Measurements from ENCODE around the gene ABCF2.

The ABCF2 gene

DNA sequence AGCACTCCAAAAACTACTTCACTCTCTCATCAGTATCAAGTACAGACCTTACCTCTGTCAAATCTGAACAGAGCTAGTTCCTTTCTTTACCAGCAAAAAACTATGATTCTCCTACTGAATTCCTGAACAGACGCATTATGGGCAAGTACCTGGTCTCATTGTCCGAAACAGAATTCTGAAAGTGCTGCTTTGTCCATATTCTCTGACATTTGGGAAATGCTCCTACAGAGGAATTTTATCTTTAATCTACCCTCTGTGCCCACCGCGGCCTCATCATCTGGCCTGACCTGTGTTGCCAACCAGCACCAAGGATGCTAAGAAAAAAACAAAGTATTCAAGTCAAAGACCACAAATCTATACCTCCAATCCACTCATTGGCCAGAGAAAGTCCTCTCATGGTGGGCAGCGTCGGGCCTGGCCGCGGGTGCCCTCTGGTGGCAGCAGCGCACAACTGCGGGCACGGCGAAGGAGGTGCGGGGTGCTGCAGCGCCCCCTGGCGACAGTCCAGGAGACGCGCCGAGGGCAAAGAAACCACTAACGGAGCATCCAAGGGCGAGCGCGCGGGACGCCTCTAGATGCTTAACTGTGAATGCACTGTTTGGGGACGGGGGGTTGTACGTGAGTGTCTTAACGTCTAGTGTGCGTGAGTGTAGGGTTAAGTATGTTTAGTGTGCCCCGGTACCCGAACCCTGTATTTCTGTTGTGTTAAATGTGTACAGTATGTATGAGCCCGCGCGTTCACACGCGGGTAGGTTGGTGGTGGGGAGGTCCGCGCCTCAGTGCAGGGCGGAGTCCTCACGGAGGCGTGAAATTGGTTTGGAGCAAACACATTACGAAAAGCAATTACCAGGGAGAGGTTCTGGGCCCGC is 54.5 kb downstream of the ABCF2 start:
- H3K9me3 Mint-ChIP-seq, result no peaks in the 10 kb centered on the region
- H3K27me3 Mint-ChIP-seq, result peaks cover 51 to 84% of the 10 kb centered on the region in 2 donors
- H3K4me3 Mint-ChIP-seq, result no peak overlapping the region
- H3K36me3 Mint-ChIP-seq (ENCODE audit: insufficient read depth), result no peaks in the 10 kb centered on the region
- H3K4me1 Mint-ChIP-seq (ENCODE audit: low read depth in 2 of 2), result peaks cover 11 to 16% of the 10 kb centered on the region in 2 donors
- peak; percentile 76 to 82 (median 77) for DNase-seq
- H3K27ac Mint-ChIP-seq, result no peak overlapping the region
- peak; percentile 77 for ATAC-seq (replicated peaks)

- ATAC-seq (replicated peaks), result no peak
- Mint-ChIP-seq H3K27me3 (peaks cover 43 to 54% of the 10 kb centered on the region in 2 donors), H3K36me3 (ENCODE audit: insufficient read depth) (no peaks in the 10 kb centered on the region), H3K9me3 (no peaks in the 10 kb centered on the region), H3K4me3 (peak overlapping the region; percentile 71 to 74), H3K27ac (no peak overlapping the region), H3K4me1 (ENCODE audit: low read depth in 2 of 2) (peaks cover 11 to 14% of the 10 kb centered on the region in 2 donors)
- DNase-seq, result no peak
Observed at GRCh38 chr7:151168787-151169162, 58.2 kb downstream of the ABCF2 start.

DNA sequence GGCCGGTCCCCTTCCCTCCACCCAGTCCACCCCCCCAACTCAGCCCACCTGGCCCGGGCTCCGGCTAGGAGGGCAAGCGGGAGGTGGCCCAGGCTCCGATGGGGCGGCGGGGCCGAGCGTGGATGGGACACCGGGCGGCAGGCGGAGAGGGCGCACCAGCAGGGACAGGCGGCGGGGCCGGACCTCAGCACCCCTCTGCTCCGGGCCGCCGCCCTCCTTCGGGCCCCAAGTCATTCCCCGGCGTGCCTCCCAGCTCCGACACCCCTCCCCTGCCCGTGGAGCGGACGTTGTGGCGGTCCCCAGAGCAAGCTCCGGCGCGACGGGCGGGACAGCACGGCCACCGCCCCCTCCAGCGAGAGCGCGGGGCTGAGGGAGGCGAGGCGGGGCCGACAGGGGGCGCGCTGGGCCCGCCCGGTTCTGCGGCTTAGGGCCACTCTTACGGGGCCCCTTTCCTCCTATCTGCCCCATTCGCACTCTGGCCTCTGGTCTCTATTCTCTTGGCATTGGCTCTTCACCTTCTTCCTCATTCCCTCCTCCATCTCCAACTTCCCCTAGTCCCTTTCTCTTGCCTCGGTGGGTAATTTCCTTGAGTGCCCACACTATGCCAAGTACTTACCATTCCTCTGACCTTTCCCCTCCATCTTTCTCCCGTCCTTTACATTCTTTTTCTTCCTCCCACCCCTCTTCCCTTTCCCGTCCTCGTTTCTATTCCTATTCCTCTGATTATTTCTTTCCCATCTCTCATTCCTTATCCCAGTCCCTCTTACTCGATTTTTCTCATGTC is 58.8 kb downstream of the ABCF2 start:
- Mint-ChIP-seq H3K27me3 (peaks cover 43 to 49% of the 10 kb centered on the region in 2 donors), H3K27ac (no peak overlapping the region), H3K4me1 (ENCODE audit: low read depth in 2 of 2) (peaks cover 8 to 12% of the 10 kb centered on the region in 2 donors), H3K36me3 (ENCODE audit: insufficient read depth) (no peaks in the 10 kb centered on the region), H3K9me3 (no peaks in the 10 kb centered on the region), H3K4me3 (peak overlapping the region; percentile 71 to 74)
- peak; percentile 83 for ATAC-seq (replicated peaks)
- DNase-seq, result peak; percentile 52 to 67 (median 57)

DNA sequence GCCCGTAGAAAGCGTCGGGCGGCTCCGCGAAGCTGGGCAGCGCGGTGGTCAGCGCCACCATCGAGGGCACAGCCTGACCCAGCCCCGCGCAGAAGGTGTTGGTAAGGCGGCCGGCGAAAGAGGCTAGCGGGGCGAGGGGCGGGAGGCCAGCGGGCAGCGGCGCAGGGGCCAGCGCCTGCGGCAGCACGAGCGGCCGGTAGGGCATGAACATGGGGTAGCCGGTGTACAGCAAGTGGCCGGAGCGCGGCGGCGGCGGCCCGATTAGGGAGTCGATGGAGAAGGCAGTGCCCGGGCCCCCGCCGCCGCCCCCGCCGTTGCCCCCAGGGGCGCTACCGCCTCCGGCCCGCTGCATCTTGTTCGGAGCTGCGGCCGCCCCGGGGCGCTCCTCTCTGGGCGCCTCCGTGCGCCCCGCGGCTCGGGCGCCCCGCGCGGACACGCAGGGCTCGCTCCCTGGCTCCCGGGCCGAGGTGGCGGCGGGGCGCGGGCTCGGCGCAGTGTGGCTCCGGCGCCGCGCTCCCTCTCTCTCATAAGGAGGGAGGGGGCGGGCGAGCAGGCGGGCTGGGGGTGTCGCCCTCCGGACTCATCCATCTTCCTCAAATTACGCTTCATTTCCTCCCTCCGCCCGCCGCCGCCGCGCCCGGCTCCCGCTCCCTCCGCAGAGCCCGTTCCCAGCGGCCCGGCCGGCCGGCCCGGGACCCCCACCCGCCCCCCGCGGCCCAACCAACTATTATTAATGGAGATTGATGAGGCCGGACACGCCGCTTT is 59.6 kb downstream of the ABCF2 start, which contains the start of gene GBX1:
Gene GBX1 (minus strand): TSS at position 498 of the 765 bp plus-strand sequence. CDS start 146 bp downstream, at position 352.
- H3K27ac Mint-ChIP-seq, result no peak within 1 kb of the TSS
- peak in 1 of 3 experiments; percentile 16 for DNase-seq
- H3K4me3 Mint-ChIP-seq, result peak within 1 kb of the TSS; percentile 71 to 74
- H3K4me1 Mint-ChIP-seq (ENCODE audit: low read depth in 2 of 2), result peaks cover 5 to 7% of the 10 kb centered on the region in 2 donors
- no peaks in the 10 kb centered on the region for H3K36me3 Mint-ChIP-seq (ENCODE audit: insufficient read depth)
- ATAC-seq (replicated peaks), result peak; percentile 57
- H3K27me3 Mint-ChIP-seq, result peaks cover 38 to 41% of the 10 kb centered on the region in 2 donors
- no peaks in the 10 kb centered on the region for H3K9me3 Mint-ChIP-seq

GRCh38 chr7:151166629-151167196 is 60.3 kb downstream of the ABCF2 start:
- Mint-ChIP-seq H3K27me3 (peaks cover 35 to 37% of the 10 kb centered on the region in 2 donors), H3K4me1 (ENCODE audit: low read depth in 2 of 2) (peaks cover 5 to 7% of the 10 kb centered on the region in 2 donors), H3K4me3 (peak overlapping the region; percentile 40 to 50), H3K27ac (no peak overlapping the region), H3K9me3 (no peaks in the 10 kb centered on the region), H3K36me3 (ENCODE audit: insufficient read depth) (no peaks in the 10 kb centered on the region)
- no peak for ATAC-seq (replicated peaks)
- DNase-seq, result no peak

Data from effector memory CD8-positive, alpha-beta T cell (primary cell).